Esophagus muscularis mucosa (tissue), 4 donors: ENCODE results near the gene IQGAP2.

Experiments
- CTCF ChIP-seq, 3 experiments: fragments of 200-600 bp in 2 of 3; fragments of 450-650 bp in 1 of 3; sonication (generic) in 2 of 3; IDR thresholded peaks; one replicate each; pipeline ENCODE4 v1.5.1; 2017 to 2019; ENCODE audit warnings: antibody characterized with exemption in 3 of 3, mild to moderate bottlenecking in 2 of 3, moderate library complexity in 1 of 3
- EP300 ChIP-seq: sonication (generic); formaldehyde crosslinking; IDR thresholded peaks from one replicate; pipeline ENCODE4 v1.6.1; 2017; ENCODE audit warnings: antibody characterized with exemption
- POLR2A ChIP-seq: fragments of 450-650 bp; IDR thresholded peaks from one replicate; pipeline ENCODE4 v1.6.1; 2017; ENCODE audit warnings: antibody characterized with exemption, moderate library complexity, mild to moderate bottlenecking, low read depth
- POLR2AphosphoS5 ChIP-seq, 2 donors: sonication (generic); formaldehyde crosslinking; IDR thresholded peaks; one replicate each; pipeline ENCODE4 v1.6.1; 2017; ENCODE audit warnings: antibody characterized with exemption in 2 of 2

GRCh38 chr5:76692274-76692540, 289.1 kb downstream of the IQGAP2 start:
- TF ChIP-seq CTCF (IDR thresholded peaks at IDR 0.05) (no peak), POLR2A (no peak), EP300 (no peak), POLR2AphosphoS5 (IDR thresholded peaks at IDR 0.05) (no peak)
